K562 (cell line): ENCODE measurements around the gene MAB21L3. TPM values are rescaled to one million over a fixed set of nuclear protein-coding genes. Genes with fewer than 3 reads are reported as not detected.

Source experiments
- ATAC-seq: fragments of 200-7000 bp; cut with Tn5 transposase; 3 replicates; pipeline ENCODE4 v1.9.1; 2020; ENCODE audit warnings: moderate library complexity
- BruUV-seq: library from RNA; stranded (reverse); fragments of 400-500 nt; replicated peaks from 2 replicates; lab custom pipeline; 2021; lab: Mats Ljungman, UMichigan
- CTCF ChIA-PET: fragments of 300-600 bp; formaldehyde crosslinking; extraction: SDS; loops from one replicate; lab custom pipeline; 2021; ENCODE audit warnings: low intra/inter-chr PET ratio; lab: Yijun Ruan, JAX
- POLR2A ChIA-PET: fragments of 300-600, 350-650 bp; sonication (Branson Sonifier 250); formaldehyde crosslinking; extraction: SDS; loops from one replicate; lab custom pipeline; 2021; ENCODE audit warnings: antibody characterized with exemption, inconsistent platforms; lab: Yijun Ruan, JAX
- DNase-seq, 4 experiments: peaks; one replicate each; pipeline versions ENCODE4 v3.0.0 to v3.0.0-alpha.2; 2011 to 2018; ENCODE audit warnings: low spot score in 3 of 4, mixed read lengths in 3 of 4; ENCODE audit errors: extremely low read depth in 1 of 4
- FAIRE-seq: peaks from 2 replicates; lab custom pipeline; 2011; peaks lifted over from hg19 to GRCh38; lab: Jason Lieb, UNC
- H2AFZ ChIP-seq: 2 replicates; pipeline ENCODE4 v1.6.0; 2011; ENCODE audit warnings: low read depth, low read length, control low read depth, inconsistent platforms
- H3K27ac ChIP-seq: fragments of 200-600 bp; 3 replicates; pipeline ENCODE4 v1.8.0; 2011; ENCODE audit warnings: low read depth, mild to moderate bottlenecking, control low read depth, inconsistent platforms, low read length, moderate library complexity, mixed read lengths; ENCODE audit errors: extremely low read depth
- H3K27me3 ChIP-seq, 2 experiments: fragments of 300-600 bp in 1 of 2; 2 replicates in 1 of 2; 3 replicates in 1 of 2; pipeline versions ENCODE4 v1.6.0 to v1.8.0; 2011; ENCODE audit warnings: inconsistent platforms in 2 of 2, low read length in 2 of 2, mild to moderate bottlenecking in 1 of 2, mixed read lengths in 1 of 2, moderate library complexity in 1 of 2; ENCODE audit not compliant: control insufficient read depth in 2 of 2, insufficient read depth in 2 of 2
- H3K36me3 ChIP-seq: fragments of 300-600 bp; 3 replicates; pipeline ENCODE4 v1.8.0; 2011; ENCODE audit warnings: mild to moderate bottlenecking, low read length, inconsistent platforms; ENCODE audit not compliant: control insufficient read depth, insufficient read depth
- H3K4me1 ChIP-seq, 2 experiments: fragments of 200-600 bp in 1 of 2; replicated peaks in 1 of 2; 2 replicates in 1 of 2; 3 replicates in 1 of 2; pipeline versions ENCODE4 v1.5.1 to v1.8.0; 2011; ENCODE audit warnings: inconsistent platforms in 2 of 2, low read length in 2 of 2, mild to moderate bottlenecking in 1 of 2, mixed read lengths in 1 of 2, moderate library complexity in 1 of 2; ENCODE audit not compliant: control insufficient read depth in 2 of 2, insufficient read depth in 2 of 2
- H3K4me2 ChIP-seq: 2 replicates; pipeline ENCODE4 v1.6.1; 2011; ENCODE audit warnings: low read length, control low read depth, inconsistent platforms, mixed read lengths; ENCODE audit not compliant: insufficient read depth
- H3K4me3 ChIP-seq: fragments of 200-600 bp; sonication (generic), shearing (Covaris generic); 2 replicates; pipeline ENCODE4 v1.5.1; 2016; ENCODE audit warnings: control low read depth, inconsistent platforms
- H3K79me2 ChIP-seq: fragments of 200-600 bp; 3 replicates; pipeline ENCODE4 v1.8.0; 2011; ENCODE audit warnings: low read length, inconsistent platforms; ENCODE audit not compliant: control insufficient read depth, insufficient read depth
- H3K9ac ChIP-seq, 2 experiments: 2 replicates each; pipeline versions ENCODE4 v1.6.0 to v1.6.1; 2011; ENCODE audit warnings: low read depth in 2 of 2, low read length in 2 of 2, control low read depth in 1 of 2, inconsistent platforms in 1 of 2, mild to moderate bottlenecking in 1 of 2, mixed read lengths in 1 of 2; ENCODE audit not compliant: insufficient read depth in 1 of 2
- H3K9me1 ChIP-seq: one replicate; pipeline ENCODE4 v1.6.0; 2011; ENCODE audit warnings: inconsistent platforms, mild to moderate bottlenecking, low read length, moderate library complexity; ENCODE audit not compliant: control insufficient read depth, insufficient read depth
- H3K9me3 ChIP-seq: replicated peaks from 2 replicates; pipeline ENCODE4 v1.5.1; 2011; ENCODE audit warnings: low read depth, low read length, inconsistent platforms; ENCODE audit not compliant: control insufficient read depth, insufficient read depth
- H4K20me1 ChIP-seq: replicated peaks from 2 replicates; pipeline ENCODE4 v1.6.1; 2011; ENCODE audit warnings: low read length, inconsistent platforms, mixed read lengths; ENCODE audit not compliant: control insufficient read depth, insufficient read depth
- PBX2 ChIP-seq, 2 experiments: IDR thresholded peaks in 1 of 2; conservative IDR thresholded peaks in 1 of 2; 2 replicates each; pipeline ENCODE4 v1.6.1; 2016; ENCODE audit warnings: low read depth in 2 of 2, mild to moderate bottlenecking in 1 of 2, missing compliant biosample characterization in 1 of 2, missing genetic modification characterization in 1 of 2, moderate library complexity in 1 of 2
- PKNOX1 ChIP-seq: fragments of 450-650 bp; IDR thresholded peaks from 2 replicates; pipeline ENCODE4 v1.6.1; 2016
- RUNX1 ChIP-seq: sonication (generic); IDR thresholded peaks from 2 replicates; pipeline ENCODE4 v1.6.1; 2016; ENCODE audit warnings: antibody characterized with exemption, low read depth
- XRCC4 ChIP-seq: IDR thresholded peaks from one replicate; pipeline ENCODE4 v1.6.1; 2011; ENCODE audit not compliant: insufficient read depth, insufficient read length; ENCODE audit errors: extremely low read depth
- ZNF398 ChIP-seq: fragments of 250-450 bp; sonication (Bioruptor Pico); IDR thresholded peaks from 2 replicates; pipeline ENCODE4 v1.8.0; 2021; ENCODE audit warnings: moderate library complexity, mild to moderate bottlenecking, inconsistent platforms
- ZNF740 ChIP-seq, 3 experiments: fragments of 200-800 bp in 1 of 3; sonication (Bioruptor generic) in 1 of 3; sonication (generic) in 1 of 3; formaldehyde crosslinking in 1 of 3; IDR thresholded peaks; 2 replicates each; pipeline versions ENCODE4 v1.6.1 to v1.8.0; 2016 to 2022; ENCODE audit warnings: mild to moderate bottlenecking in 2 of 3, missing compliant biosample characterization in 2 of 3, missing genetic modification characterization in 2 of 3, missing genetic modification reagents in 1 of 3
- ZSCAN32 ChIP-seq: fragments of 450-650 bp; formaldehyde crosslinking; IDR thresholded peaks from 2 replicates; pipeline ENCODE4 v1.4.0; 2020; ENCODE audit warnings: mild to moderate bottlenecking, moderate library complexity
- WGBS: fragments of 100-300 bp; shearing (Covaris generic); methylation state at CpG from one replicate; pipeline ENCODE4 v1.1.6; 2016; ENCODE audit warnings: low coverage, mixed read lengths; ENCODE audit not compliant: insufficient coverage; ENCODE audit errors: missing lambda C conversion rate; 5-methylcytosine and 5-hydroxymethylcytosine counted together
- in situ Hi-C: fragments of 300-500 bp; cut with MboI; formaldehyde crosslinking; loops from 4 replicates; pipeline ENCODE4 v1.15.0; 2018; ENCODE audit warnings: inconsistent platforms, mixed read lengths
- intact Hi-C: fragments of 100-400 bp; cut with micrococcal nuclease; formaldehyde crosslinking; loops from 2 replicates; pipeline ENCODE4 v1.14.2; 2022
- polyA plus RNA-seq, 8 experiments: library from polyadenylated mRNA; depleted of rRNA in 4 of 8; stranded (reverse) in 5 of 8; unstranded in 3 of 8; fragments of >200 nt; fragmentation: Nextera tagmentation in 2 of 8; fragmentation: Illumina TruSeq in 1 of 8; extraction: Ambion mirVana in 2 of 8; extraction: Trizol in 1 of 8; gene quantifications; 2 replicates each; pipeline versions ENCODE4 v1.2.1 to v1.2.3, GENCODE V29; 2011 to 2014; ENCODE audit warnings: inconsistent platforms in 1 of 8, missing spikeins in 1 of 8
- total RNA-seq, 7 experiments: library from RNA; depleted of rRNA in 6 of 7; stranded (reverse); fragments of >200 nt in 6 of 7; fragmentation: Illumina TruSeq in 2 of 7; extraction: Trizol in 2 of 7; gene quantifications; 2 replicates each; pipeline versions ENCODE4 v1.2.1 to v1.2.3, GENCODE V29; 2011 to 2021; ENCODE audit warnings: low replicate concordance in 1 of 7

The MAB21L3 gene
- total and polyA plus RNA-seq, 9 of the 15 experiments (the other 6 are each of a cell fraction or from before 2014, with no cell fraction given): not detected

- no peak for TF ChIP-seq XRCC4
- no peak for TF ChIP-seq ZNF398 (CRISPR knock-in tag)
- TF ChIP-seq PKNOX1: no peak
- no peak for TF ChIP-seq ZSCAN32
- TF ChIP-seq ZNF740 (CRISPR knock-in tag; IDR thresholded peaks at IDR 0.05): no peak
- TF ChIP-seq ZNF740 (tag; IDR thresholded peaks at IDR 0.05): no peak
Observed at GRCh38 chr1:116097626-116098025, 13.6 kb upstream of the MAB21L3 start (continued).

GRCh38 chr1:116099379-116099778, 11.8 kb upstream of the MAB21L3 start:
- Histone ChIP-seq H3K4me1 (no peaks in the 10 kb centered on the region), H3K9me1 (no peaks in the 10 kb centered on the region), H3K4me3 (no peak overlapping the region), H4K20me1 (no peaks in the 10 kb centered on the region), H3K4me2 (no peak overlapping the region)
- BruUV-seq: no TSS peak
- in situ Hi-C loops: no loop called here
- ChIA-PET CTCF (no interaction called here), POLR2A (interaction anchor here (0.8 to 1.5 kb wide), 3 partner anchors 8 to 22 kb away, joined by 3 to 4 read pairs (median 4); no protein-coding TSS in a partner anchor)
- no peak for DNase-seq
- no peak for FAIRE-seq
- no peak for TF ChIP-seq PBX2 (CRISPR knock-in tag; IDR thresholded peaks at IDR 0.05; ENCODE audit: low read depth)
- TF ChIP-seq PBX2 (tag; conservative IDR thresholded peaks at IDR 0.05; ENCODE audit: low read depth): peak; percentile 83
- TF ChIP-seq RUNX1: no peak
- peak; percentile 81 for TF ChIP-seq PKNOX1
- TF ChIP-seq, all 486 proteins: peak for 2
- H3K27ac ChIP-seq: no peak overlapping the region
- H3K36me3 ChIP-seq: no peaks in the 10 kb centered on the region
- no peak overlapping the region for H2AFZ ChIP-seq
- H3K9me3 ChIP-seq: no peaks in the 10 kb centered on the region
- H3K79me2 ChIP-seq: no peaks in the 10 kb centered on the region
- WGBS: 3% methylated on average over 4 of the region's 4 CpGs
- H3K9ac ChIP-seq: no peak overlapping the region
- H3K27me3 ChIP-seq: peaks cover 0 to 4% of the 10 kb centered on the region in 2 experiments; a peak in 2 of 5 replicates
- intact Hi-C loops: no loop called here
- ATAC-seq: no peak
